HG03097 (cell line): ENCODE results near the gene EPHB2.

Experiments
- ATAC-seq: cut with Tn5 transposase; IDR thresholded peaks from one replicate; pipeline ENCODE4 v1.9.1; 2021; ENCODE audit not compliant: unreplicated experiment, low FRiP score

EPHB2 gene

GRCh38 chr1:22777388-22778057 is 66.9 kb downstream of the EPHB2 start:
- ATAC-seq: no peak

DNA sequence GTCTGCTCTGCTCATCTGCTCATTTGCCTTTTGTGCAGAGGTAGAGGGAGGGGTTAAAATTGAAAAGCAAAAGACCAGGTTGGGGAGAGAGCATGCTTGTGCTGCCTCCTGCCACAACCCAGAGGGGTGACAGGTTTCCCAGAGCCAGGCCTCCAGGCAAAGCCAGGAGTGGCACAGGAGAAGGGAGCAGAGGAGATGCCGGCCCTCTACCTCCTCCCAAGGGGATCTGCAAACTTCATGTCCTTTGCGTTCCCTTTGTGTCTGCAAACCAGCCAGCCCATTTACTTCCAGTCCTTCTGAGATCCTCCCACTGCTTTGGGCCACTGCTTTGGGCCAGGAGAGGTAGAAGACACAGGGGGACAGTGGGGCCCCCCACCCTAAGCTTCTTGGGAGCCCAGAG is 67.8 kb downstream of the EPHB2 start:
- ATAC-seq: no peak

DNA sequence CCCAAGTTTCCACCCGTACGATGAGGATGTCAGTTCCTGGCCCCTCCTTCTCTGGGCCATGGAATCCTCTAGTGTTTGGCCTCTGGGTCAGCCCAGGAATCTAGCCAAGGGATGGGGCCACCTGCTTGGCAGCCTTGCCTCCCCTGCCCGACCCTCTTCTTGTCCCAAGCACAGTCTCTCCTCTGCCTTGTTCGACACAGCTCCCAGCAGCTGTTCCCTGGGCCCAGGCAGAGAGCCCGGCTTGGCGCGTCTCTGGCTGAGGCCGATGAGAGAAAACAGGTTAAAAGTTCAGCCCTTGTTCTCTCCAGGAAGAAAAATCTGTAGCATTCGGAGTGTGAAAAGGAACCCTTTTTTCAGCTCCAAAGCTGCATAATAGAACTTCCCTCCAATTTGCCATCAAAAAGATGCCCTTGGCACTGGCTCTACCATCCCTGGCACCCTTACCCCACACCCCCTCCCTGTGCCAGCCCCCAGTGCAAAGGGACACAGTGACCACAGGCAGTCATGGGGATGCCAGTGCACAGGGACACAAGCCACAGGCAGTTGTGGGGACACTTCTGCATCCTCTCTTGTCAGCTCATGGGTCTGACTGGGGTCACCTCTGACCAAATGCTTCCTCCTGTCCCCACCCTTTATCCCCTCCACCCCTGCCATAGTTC is 68.4 kb downstream of the EPHB2 start:
- no peak for ATAC-seq

- no peak for ATAC-seq
Measured at GRCh38 chr1:22780696-22781095, 70.1 kb downstream of the EPHB2 start.

GRCh38 chr1:22781483-22781882 is 70.8 kb downstream of the EPHB2 start:
- no peak for ATAC-seq

GRCh38 chr1:22782406-22782805 is 71.8 kb downstream of the EPHB2 start:
- no peak for ATAC-seq

GRCh38 chr1:22784317-22784716 is 73.7 kb downstream of the EPHB2 start:
- no peak for ATAC-seq

- no peak for ATAC-seq
Measured at GRCh38 chr1:22784737-22785136, 74.1 kb downstream of the EPHB2 start.

GRCh38 chr1:22786101-22786500 is 75.5 kb downstream of the EPHB2 start:
- ATAC-seq: no peak

DNA sequence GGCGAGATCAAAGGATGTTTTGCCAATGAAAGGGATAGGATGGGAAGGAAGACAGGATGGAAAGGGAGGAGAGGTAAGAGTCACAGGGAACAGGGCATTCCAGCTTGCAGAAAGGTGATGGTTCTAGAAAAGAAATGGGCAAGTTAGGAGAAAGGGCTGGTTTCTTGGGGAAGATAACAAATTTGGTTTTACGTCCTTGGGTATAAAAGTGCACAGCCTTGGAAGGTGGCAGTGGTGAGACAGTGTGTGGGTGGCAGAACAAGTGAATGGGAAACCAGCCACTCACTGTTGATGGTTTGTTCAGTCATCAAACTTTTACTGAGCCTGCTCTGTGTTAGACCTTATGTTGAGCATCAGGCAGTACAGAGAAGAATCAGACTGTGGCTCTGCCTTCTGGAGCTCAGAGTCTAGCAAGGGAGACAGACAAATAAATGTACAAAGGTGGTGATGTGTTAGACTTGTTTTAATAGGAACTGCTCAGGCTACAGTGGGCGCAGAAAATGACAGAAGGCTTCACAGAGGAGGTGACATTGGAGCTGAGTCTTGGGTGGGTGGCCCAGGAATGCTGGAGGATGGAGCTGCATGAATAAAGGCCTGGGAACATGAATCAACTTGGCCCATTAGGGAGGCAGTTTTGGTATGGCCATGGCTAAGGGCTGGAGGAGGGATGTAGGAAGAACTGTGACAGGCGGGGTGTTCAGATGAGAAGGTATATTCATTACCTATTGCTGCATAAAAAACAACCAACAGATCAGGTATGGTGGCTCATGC is 76.3 kb downstream of the EPHB2 start:
- no peak for ATAC-seq

- no peak for ATAC-seq
Measured at GRCh38 chr1:22787636-22788035, 77.0 kb downstream of the EPHB2 start.

- no peak for ATAC-seq
Measured at GRCh38 chr1:22788254-22788661, 77.6 kb downstream of the EPHB2 start.

- no peak for ATAC-seq
Measured at GRCh38 chr1:22789356-22789994, 78.8 kb downstream of the EPHB2 start.

DNA sequence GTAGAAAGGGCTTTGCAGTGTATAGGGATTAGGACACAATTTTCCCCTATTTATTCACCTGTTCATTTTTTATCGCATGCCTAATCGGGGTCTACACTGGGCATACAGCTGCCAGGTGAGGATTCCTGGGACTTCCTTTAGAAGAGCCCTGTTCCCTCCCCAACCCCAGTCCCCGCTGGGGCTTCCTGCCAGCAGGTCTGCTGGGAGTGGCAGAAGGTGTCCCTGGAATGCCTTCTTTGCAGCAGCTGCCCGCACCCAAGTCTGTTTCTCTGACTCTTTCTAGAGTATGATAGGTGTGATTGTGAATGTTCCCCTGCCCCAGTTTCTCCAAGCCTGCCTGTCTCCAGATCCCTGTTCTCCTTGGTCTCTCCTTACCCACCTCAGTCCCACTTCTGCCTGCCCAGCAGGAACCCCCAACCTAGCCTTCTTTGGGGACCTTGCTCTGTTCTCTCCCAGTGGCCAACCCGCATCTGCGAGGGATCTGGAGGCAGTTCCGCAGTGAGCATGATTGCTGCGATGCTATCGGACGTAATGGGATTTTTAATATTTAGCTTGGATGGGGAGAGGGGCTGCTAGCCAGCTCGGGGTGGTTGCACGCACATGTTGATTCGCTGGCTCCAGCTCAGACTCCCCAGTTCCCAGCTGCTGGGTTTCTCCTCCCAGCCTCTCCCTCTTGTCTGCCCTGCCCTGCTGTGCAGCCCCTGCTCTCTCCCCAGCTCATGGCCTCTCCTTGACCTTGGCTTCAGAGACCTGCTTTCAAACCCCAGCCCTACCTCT is 79.8 kb downstream of the EPHB2 start:
- ATAC-seq: no peak

- no peak for ATAC-seq
Measured at GRCh38 chr1:22791831-22792347, 81.2 kb downstream of the EPHB2 start.

DNA sequence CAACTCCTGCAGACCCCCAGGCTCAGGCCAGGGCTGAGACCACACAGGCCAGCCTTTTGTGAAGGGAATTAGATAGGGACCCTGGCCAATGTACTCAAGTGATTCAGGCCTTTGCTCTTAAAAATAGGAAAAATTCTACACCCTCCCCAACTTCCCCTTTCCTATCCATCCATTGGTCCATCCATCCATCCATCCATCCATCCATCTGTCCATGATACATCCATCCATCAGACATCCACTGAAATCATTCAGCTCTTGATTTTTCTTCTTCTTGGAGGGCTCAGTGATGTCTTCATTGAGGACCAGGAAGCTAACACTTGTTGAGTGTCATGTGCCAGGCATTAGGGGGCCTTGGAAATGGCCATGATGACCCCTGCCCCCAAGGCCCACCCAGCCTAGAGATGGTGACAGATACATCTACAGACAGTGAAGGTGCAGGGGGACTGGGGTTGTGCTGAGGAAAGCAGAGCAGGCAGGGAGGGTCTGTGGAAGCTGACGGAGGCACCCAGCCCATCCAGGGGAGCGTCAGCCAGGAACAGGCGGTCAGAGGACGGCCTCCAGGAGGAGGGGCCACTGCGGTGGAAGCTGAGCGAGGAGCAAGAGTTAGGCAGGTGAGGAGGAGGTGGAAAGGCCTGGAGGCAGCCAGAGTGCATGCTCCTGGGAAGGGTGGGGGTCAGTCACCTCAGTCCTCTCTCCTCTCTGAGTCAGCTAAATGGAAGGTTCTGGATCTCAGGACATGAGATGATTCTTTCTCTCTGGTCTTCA is 81.9 kb downstream of the EPHB2 start:
- ATAC-seq: no peak

GRCh38 chr1:22793647-22794046 is 83.0 kb downstream of the EPHB2 start:
- ATAC-seq: no peak

DNA sequence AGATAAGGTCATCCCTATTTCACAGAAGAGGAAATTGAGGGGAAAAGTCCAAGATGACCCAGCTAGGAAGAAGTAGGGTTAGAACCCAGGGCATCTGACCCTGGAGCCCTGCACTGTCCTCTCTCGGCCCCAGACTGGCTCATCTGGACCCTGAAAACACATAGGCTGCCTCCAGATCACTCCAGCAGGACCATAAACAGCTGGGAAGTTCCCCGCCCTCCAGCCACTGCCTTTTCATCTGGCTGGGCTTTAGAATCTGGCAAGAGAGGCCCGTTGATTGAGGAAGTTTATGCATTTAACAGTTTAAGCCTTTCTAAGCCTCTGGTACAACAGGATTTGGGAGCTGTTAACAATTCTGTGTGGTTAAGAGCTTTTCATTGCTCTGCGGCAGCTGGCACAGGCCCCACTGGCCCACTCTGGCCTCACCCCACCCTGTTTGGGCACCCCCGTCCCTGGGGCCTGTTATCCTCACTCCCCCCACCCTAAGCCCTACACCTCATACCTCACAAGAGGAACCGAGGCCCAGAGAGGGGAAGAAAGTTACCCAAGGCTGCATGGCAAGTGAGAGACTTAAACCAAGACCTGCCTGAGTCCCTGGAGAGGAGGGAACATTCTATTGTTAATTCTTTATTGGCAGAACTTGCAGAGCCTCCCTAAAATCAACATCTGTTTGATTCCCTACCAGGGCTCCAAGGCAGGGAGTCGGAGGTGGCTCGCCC is 84.2 kb downstream of the EPHB2 start:
- ATAC-seq: no peak

DNA sequence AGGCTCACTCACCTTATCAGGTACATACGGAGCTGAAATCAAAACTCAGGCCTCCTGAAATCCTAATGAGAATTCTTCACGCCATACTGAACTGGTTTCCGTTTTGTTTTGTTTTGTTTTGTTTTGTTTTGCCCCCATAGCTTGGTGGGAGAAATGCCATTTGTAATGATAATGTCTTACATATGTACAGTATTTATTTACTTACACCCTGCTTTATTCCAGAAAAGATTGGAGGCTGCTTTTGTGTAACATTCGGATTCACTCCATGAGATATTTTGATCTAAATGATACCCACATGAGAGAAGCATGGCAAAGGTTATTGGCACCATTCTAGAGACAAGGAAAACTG is 84.7 kb downstream of the EPHB2 start:
- ATAC-seq: no peak
